HTERT RPE-1 (cell line): Measurements from ENCODE around the gene DRAM1.
"Not testable (repeated sequence)": the region's sequence is repeated elsewhere in the genome, so short reads cannot be mapped to it uniquely, and the experiment has no call there.

Experiments
- in situ Hi-C: fragments of 300-500 bp; cut with MboI; formaldehyde crosslinking; loops from 4 replicates; pipeline ENCODE4 v1.14.3; 2020; ENCODE audit warnings: low sequenced_read_pairs

DRAM1 gene

DNA sequence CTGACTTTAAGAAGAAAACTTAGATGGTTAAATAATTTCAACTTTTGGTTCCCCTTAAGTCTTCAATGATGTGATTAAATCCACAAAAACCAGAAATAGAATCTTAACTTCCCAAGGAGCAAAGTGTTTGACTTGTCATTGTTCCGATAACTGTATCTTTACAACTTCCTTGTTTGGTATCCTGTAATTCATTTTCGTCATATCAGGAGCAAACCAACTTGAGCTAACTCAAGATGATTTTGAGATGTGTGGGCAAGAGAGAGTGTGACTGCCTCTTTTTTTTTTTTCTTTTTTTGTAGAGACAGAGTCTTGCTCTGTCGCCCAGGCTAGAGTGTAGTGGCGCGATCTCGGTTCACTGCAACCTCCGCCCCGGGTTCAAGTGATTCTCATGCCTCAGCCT is 25.3 kb downstream of the DRAM1 start:
- in situ Hi-C loops = no loop called here

DNA sequence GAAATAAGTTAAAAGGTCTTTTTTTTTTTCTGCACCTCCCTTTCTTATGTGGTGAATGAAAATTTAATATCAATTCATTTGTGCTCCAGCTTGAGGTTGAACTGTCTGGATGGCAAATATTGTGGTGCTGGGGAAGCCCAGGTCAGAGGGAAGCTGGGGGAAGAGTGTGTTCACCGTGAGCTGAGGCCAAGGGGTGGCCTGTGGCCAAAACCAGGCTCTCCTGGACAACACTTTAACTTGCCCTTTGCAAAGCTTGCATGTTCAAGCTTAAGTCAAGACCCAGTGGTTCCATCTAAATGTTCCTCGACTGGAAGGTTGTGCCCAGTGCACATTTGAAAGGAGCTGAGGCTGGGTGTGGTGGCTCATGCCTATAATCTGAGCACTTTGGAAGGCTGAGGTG is 28.8 kb downstream of the DRAM1 start:
- in situ Hi-C loops = no loop called here

DNA sequence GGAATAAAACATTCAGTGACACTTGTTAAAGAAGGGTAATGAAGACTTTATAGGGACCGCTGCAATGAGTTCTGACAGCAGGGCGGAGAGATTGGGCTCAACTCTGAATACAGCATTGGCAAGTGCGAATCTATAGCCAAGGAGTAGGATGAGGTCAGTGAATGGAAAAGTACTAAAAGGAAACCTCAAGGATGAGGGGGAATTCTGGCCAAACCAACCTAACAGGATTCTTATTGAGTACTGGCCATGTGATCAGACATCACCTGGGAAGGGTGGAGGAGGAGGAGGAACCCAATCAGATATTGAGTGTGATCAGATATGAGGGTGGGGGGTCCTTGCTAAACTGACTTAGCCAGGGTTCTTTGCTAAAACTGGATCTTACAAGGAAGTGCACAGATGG is 31.0 kb downstream of the DRAM1 start:
- in situ Hi-C loops = no loop called here

DNA sequence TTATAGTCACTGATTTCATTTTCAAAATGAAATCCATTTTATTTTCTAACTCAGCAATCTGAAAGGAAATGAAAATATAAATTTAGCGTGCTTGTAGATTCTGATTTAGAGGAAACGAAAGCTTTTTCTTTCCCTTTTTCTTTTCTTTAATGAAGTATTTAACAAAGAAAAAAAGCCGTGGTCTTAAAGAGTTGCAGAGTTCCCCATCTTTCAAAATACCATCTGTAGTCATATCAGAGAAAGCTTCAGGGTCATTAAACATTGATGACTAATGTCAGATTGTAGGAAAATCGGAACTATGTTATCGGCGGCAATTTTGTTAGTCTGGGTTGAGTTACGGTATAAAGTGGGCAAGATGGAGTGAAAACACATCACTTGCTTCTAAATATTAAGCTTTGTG is 32.3 kb downstream of the DRAM1 start:
- in situ Hi-C loops = no loop called here

DNA sequence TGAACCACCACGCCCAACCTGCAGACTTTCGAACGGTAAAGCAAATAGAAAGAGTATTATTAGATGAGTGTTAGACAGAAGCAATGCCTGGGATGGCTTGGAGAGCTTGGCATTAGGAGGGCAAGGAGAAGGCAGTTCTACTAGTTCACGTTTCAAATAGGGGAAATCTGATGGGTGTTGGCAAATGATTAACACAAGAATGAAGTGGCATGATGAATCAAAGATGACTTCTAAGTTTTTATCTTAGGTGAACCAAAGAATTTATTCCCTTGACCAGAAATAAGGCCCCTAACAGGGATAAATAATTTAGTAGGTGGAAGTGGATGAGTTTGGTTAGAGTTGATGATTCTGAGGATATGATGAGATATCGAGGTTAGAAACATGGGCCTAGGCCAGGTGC is 38.5 kb downstream of the DRAM1 start:
- in situ Hi-C loops = no loop called here

DNA sequence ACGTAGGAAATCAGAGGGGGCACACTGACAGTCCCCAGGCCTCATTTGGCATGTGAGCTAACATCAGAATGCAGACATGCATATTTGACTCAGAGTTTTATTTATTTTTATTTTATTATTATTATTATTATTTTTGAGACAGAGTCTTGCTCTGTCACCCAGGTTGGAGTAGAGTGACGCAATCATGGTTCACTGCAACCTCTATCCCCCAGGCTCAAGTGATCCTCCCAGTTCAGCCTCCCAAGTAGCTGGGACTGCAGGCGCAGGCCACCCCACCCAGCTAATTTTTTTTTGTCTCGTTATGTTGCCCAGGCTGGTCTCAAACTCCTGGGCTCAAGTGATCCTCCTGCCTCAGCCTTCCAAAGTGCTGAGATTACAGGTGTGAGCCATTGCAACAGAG is 41.4 kb downstream of the DRAM1 start:
- in situ Hi-C loops = not testable (repeated sequence)

DNA sequence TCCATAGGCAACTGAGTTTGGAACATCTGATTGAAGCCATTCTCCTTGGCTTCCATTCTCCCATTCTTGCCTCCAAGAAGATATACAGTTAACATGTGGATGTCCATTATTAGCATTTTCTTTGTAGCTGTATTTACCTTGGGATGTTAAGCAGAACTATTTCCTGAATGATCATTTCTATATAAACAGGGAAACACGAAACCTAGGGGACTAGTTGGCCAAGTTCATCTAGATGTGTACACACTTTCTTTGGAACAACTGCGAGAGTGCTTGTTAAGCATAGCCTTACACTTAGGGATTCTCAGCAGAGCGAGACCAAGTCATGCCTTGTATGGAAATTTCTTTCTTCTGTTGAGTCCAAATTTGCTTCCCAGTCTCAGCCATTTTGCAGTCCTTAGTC is 42.1 kb downstream of the DRAM1 start:
- in situ Hi-C loops = no loop called here

DNA sequence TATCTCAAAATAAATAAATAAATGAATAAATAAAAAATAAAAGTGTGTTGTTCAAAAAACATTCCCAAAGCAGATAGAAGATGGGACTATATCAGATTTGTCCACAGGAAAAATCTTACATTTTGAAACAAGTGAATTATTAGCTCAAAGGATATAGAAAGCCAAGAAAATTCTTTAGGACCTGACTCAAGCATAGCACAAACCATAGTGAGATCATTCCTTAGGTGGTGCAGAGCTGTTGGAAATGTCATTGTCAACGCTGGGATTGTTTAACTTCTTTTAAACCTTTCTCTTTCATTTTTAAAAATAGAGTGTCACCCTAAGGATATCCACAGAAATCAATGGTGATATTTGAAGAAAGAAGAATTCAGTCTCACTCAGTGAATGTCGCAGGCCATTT is 43.5 kb downstream of the DRAM1 start:
- in situ Hi-C loops = no loop called here

DNA sequence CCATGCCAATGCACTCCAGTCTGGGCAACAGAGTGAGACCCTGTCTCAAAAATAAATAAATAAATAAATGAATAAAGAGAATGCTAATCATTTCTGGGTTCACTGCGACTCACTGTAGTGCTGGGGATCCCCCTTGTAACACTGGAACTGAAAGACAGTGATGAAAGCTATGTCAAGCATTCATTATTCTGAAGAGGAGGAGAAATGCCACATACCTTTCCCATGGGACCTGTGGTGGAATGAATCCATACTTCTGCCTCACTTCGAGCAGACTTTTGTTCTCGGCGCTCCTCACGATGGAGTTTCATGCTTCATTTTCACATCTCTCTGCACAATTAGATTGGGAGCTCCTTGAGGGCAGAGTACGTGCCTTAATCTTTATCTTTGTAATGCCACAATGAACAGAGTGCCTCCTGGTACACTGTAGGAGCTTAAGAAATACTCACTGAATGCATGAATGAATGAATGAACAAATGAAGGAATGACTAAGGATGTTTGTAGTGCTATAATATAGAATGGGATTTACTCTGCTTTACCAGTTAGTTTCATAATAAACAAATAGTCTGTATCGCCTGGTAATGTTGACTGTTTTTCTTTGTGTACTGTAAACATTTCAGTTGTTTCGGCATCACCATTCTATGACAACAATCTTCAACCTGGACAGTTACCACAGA is 45.8 kb downstream of the DRAM1 start:
- in situ Hi-C loops = no loop called here

DNA sequence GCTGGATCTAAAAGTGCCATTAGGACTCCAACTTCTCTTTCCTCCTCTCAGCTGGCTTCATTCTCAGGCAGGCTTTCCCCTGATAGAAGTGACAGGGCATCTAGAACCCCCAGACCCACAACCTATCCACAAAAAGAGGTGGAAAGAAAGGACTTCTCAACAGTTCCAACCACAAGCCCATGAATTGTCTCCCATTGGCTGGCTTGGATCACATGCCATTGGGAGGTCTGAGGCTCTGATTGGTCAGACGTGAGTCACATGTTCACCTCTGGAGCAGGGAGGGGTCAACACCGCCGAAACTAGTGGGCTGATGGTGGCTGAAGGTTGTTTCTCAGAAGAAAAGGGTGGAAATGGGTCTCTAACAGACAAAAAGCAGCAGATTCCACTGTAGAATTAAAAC is 47.2 kb downstream of the DRAM1 start:
- in situ Hi-C loops = no loop called here

DNA sequence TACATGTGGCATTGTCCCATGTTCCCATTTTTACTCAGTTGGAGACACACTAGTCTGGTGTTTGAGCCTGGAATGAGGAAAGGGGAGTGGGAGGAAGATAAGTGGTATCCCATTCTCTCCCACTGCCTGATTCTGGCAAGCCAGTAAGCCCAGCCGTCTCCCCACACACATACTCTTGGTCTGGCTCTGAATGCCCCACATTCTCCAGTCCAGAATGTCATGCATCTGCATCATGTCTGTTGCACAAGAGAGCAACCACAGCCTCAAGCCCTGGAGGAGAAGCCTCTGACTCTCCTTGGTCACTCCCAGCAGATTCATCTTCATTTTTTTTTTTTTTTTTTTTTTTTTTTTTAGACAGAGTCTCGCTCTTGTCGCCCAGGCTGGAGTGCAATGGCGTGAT is 48.0 kb downstream of the DRAM1 start:
- in situ Hi-C loops = no loop called here

DNA sequence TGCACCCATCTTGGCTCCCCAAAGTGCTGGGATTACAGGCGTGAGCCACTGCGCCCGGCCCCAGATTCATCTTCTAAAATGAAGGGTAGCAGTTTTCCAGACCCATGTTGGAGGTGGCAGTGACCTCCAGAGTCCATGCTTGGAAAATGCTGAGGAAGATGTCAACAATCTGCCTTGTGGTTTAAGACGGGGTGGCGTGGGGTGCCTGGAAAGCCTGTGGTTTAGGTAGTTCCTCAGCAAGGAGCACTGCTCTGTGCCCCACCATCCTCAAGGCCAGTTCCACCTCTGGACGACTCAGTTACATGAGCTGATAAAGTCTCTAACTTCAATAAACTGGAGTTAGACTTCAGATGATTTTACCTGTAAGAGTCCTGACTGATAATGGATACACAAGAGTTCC is 48.6 kb downstream of the DRAM1 start:
- in situ Hi-C loops = no loop called here

DNA sequence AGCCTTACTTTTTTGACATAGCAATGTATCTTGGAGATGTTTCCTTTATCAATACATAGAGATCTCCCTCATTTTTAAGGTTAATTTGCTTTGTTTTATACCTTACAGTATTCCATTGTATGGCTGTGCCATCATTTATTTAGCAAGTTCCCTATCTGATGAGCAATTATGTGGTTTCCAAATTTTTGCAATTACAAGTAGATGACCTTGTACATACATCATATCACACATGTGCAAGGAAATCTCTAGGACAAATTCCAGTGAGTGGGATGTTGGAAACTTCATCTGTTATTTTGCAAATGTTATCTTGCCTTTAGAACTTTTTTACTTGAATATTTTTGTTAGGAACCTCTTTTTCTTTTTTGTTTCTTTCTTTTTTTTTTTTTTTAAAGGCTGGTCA is 49.7 kb downstream of the DRAM1 start:
- in situ Hi-C loops = no loop called here

DNA sequence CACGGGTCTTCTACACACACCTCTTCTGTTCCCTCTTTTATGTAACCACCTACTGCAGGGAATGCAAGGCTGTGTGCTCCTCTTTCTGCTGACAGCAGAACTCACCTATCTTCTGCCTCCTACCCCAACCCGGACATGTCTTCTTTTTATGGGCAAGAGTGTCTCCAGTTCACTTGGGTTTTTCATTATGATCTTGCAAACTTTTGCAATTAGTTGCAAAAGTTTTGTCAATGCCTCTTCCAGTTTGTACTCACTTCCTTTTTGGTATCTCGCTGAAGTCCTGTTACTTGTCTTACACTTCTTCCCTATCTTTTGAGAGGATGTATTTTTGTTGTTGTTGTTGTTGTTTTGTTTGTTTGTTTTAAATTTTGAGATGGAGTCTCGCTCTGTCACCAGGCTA is 50.6 kb downstream of the DRAM1 start:
- in situ Hi-C loops = no loop called here

DNA sequence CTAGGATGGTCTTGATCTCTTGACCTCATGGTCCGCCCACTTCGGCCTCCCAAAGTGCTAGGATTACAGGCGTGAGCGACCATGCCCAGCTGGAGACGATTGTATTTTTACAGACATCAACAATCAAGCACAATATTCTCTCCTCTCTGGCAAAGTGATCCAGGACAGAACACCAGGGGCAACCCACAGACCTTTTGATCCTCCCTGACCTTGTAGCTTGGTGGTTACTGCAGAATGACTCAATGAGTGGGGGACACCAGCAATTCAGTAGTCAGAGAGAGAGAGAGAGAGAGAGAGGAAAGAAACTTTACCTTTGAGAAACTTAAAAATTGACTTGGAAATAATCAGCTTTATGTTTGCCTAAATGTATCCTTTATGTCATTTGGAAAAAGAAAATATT is 51.2 kb downstream of the DRAM1 start:
- in situ Hi-C loops = no loop called here

DNA sequence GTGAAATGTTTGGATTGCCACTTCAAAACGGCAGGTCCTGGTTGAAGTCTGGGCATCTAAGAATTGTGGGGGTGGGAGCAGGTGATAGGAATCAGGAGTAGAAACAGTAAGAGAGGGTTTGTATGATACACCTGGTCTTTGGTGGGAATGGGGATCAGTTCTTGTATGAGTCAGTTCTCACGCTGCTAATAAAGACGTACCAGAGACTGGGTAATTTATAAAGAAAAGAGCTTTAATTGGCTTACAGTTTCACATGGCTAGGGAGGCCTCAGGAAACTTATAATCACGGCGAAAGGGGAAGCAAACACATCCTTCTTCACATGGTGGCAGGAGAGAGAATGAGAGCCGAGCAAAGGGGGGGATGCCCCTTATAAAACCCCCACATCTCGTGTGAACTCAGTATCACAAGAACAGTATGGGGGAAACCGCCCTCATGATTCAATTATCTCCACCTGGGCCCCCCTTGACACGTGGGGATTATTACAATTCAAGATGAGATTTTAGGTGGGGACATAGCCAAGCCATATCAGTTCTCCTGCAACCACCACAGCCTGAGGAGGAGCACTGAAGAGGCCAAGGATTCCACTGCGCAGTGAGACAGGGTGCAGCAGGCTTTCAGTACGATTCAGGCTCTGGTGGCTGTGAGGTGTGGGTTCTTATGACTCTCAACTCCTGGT is 52.1 kb downstream of the DRAM1 start:
- in situ Hi-C loops = no loop called here

DNA sequence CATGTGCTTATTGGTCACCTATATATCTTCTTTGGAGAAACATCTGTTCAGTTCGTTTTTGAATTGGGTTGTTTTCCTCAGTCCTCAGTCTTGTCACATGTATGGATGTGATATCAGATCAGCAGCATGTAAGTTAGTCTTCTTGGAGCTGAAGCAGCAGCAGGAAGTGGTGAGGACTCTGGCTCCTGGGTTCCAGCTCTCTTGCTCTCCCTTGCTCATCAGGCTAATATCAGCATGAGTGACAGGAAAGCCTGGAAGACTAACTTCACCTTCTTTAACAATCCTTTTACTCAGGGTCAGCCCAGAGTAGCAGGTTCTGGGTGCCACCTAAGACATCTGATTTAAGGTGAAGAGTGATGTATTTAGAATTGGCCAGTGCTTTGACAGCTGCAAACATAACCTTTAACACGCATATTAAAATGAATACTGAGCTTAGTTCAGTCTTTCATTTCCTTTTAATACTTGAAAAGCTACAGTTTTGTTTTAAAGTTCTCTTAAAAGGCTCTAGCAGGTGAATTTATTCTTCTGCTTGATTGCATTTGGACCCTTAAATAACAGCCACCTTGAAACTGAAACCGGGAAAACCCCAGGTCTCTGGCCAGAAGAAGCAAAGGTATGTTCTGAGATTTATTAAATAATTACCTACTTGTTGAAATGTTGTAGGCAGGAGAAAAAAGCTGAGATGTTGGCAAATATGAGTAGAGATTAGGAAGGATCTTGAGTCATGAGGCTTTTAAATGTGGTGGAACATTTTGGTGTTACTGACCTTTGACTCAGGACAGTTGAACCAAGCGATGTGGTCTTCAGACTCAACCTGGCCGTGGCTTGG is 54.3 kb downstream of the DRAM1 start:
- in situ Hi-C loops = no loop called here

DNA sequence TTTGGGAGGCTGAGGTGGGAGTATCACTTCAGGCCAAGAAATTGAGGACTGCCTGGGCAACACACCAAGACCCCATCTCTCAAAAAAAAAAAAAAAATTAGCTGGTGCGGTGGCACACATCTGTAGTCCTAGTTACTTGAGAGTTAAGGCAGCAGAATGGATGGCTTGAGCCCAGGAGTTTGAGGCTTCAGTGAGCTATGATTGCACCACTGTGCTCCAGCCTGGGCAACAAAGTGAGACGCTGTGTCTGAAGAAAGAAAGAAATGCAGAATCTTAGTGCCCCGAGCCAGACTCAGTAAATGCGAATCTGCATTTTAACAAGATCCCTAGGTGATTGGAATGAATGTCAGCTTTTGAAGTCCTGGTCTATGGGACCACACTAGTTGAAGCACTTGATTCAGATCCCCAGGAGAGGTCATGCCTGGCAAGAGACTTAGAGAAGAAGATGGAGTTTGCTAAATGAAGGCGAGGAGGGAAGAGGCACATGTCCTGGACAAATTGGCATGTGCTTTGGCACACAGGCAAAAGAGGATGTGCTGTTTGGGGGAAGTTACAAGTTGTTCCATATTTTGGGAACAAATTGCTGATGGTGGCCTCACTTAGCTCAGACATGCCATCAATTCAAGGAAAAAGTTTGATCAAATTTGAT is 56.6 kb downstream of the DRAM1 start:
- in situ Hi-C loops = no loop called here

DNA sequence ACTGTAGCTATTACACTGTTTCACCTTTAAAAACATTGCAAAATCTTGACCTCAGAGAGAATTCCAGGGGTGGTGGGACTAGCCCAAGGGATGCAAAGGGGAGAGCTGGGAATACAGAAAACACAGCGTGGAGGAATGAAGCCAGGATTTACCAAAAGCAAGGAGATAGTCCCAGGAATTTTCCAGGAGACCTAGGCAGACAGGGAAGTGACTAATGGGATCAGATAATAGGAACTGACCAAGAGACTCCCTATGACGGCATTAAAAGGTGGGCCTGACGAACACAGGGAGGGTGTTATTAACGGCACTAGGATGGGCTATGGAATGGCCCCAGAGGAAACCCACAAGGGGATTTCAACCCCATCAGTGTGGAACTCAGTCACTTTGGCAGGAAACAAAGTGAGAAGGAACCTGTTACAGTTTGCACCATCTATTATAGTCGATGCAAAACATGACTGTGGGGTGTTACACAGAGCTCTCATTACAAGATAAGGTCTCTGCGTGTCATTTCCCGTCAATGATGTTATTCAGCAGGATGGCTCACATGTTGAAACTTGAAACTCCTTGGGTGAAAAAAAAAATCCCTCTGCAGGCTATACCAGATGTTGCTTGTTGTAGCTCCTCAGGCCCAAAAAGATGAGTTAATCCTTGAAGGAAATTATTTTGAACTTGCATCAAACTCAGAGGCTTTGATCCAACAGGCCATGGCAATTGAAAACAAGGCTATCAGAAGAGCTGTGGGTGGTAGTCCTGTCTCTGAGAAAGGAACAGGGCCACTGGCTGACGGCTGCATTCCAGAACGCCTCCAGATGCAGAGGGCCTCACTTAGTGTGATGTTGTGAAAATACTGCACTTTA is 58.7 kb downstream of the DRAM1 start:
- in situ Hi-C loops = no loop called here

DNA sequence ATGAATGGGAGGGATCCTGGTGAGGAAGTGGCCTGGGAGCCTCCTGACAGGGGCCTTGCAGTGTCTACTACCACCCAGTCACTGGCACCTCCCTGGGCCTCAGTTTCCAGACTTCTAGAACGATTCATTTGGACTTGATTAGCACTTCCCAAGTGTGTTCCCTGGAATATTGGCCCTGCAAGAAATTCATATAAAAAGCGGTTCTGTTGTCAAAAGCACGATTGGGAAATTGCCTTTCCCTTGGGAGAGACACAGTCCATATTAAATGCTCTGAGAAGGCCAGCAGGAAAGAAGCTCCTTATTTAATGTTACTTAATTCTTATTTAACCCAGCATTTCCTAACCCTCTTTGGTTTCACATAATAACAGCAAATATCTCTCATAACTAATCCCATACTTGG is 61.9 kb downstream of the DRAM1 start:
- in situ Hi-C loops = no loop called here

DNA sequence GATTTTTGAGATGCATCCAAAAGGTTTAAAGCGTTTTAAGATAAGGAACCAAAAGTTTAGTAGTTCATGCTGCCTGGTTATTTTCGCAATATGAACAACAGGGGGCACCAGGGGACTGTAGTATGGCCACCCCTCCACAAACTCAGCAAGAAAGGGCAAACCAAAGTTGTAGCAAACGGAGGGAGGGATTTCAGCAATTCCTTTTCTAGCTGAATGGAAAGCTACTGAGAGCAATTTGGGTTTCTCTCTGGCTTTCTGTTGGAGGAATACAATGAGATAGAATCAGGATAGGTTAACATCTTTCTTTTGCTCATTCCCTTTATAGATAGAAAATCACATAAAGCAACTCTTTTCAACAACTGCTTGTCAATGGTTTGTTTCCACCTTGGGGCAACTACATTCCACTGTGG is 62.5 kb downstream of the DRAM1 start:
- in situ Hi-C loops = no loop called here
